Choroid plexus epithelial cell (primary cell): ENCODE data around the gene CFAP20DC.

Experiments used
- DNase-seq: peaks from one replicate; pipeline ENCODE4 v3.0.0-alpha.2; 2010; ENCODE audit warnings: low read depth
- H3K4me3 ChIP-seq: 2 replicates; pipeline ENCODE4 v1.5.1; 2011; ENCODE audit warnings: low read depth, mild to moderate bottlenecking, control low read depth, low read length, moderate library complexity
- CTCF ChIP-seq: conservative IDR thresholded peaks from 2 replicates; pipeline ENCODE4 v1.5.1; 2011; ENCODE audit warnings: low read depth, mild to moderate bottlenecking, control low read depth, inconsistent platforms, low read length, moderate library complexity

Gene CFAP20DC

GRCh38 chr3:59027607-59028006 is 22.2 kb downstream of the CFAP20DC start:
- no peak overlapping the region for H3K4me3 ChIP-seq
- no peak for TF ChIP-seq CTCF

GRCh38 chr3:59023612-59024011 is 26.2 kb downstream of the CFAP20DC start:
- no peak overlapping the region for H3K4me3 ChIP-seq
- TF ChIP-seq CTCF = no peak
- DNase-seq = no peak

More at GRCh38 chr3:59027607-59028006, 22.2 kb downstream of the CFAP20DC start:
- DNase-seq = no peak

- TF ChIP-seq CTCF = no peak
- H3K4me3 ChIP-seq = no peak overlapping the region
- DNase-seq = no peak
Observed at GRCh38 chr3:59017617-59017984, 32.2 kb downstream of the CFAP20DC start.

GRCh38 chr3:59016930-59017616 is 32.8 kb downstream of the CFAP20DC start:
- no peak for TF ChIP-seq CTCF

GRCh38 chr3:59013611-59014010 is 36.2 kb downstream of the CFAP20DC start:
- TF ChIP-seq CTCF = no peak
- DNase-seq = no peak

More at GRCh38 chr3:59016930-59017616, 32.8 kb downstream of the CFAP20DC start:
- no peak overlapping the region for H3K4me3 ChIP-seq
- no peak for DNase-seq

GRCh38 chr3:59006634-59007517 is 42.9 kb downstream of the CFAP20DC start:
- no peak for TF ChIP-seq CTCF
- no peak overlapping the region for H3K4me3 ChIP-seq
- peak; percentile 71 for DNase-seq

More at GRCh38 chr3:59013611-59014010, 36.2 kb downstream of the CFAP20DC start:
- no peak overlapping the region for H3K4me3 ChIP-seq
